ENCODE measurements around the gene PIM2. TPM values are rescaled to one million over a fixed set of nuclear protein-coding genes. Genes with fewer than 3 reads are reported as not detected.
"Not testable (repeated sequence)": the region's sequence is repeated elsewhere in the genome, so short reads cannot be mapped to it uniquely, and the experiment has no call there.

The PIM2 gene
- polyA plus RNA-seq, 6 donors from 2014 or later = 202 to 489 (median 254) TPM

DNA sequence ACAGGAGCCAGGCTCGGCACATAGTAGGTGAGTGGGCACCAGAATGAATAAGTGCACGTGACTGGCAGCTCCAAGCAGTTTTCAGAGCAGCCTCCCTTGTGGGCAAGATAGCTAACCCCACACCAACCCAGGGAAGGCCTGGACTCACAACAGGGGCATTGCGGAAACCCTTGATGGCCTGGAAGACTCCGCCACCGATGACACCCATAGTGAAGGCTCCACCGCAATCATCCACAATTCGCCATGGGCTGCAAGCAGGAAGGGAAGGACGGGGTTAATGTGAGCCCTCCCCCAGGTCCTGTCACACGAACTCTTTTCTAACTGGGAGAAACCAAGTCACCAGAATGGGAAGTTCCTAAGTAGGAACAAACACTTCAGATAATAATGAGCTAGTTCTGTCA is 22.2 kb downstream of the PIM2 start:
- ATAC-seq (ENCODE audit: low read depth in 2 of 2) = no peak
- Mint-ChIP-seq H3K27me3 (no peaks in the 10 kb centered on the region), H3K27ac (peak overlapping the region; percentile 84 to 99 (median 96)), H3K4me1 (peaks cover 6 to 37% (median 13%) of the 10 kb centered on the region in 3 donors), H3K9me3 (no peaks in the 10 kb centered on the region), H3K4me3 (peak overlapping the region; percentile 78 to 94 (median 92)), H3K36me3 (no peaks in the 10 kb centered on the region)
- no peak for DNase-seq

DNA sequence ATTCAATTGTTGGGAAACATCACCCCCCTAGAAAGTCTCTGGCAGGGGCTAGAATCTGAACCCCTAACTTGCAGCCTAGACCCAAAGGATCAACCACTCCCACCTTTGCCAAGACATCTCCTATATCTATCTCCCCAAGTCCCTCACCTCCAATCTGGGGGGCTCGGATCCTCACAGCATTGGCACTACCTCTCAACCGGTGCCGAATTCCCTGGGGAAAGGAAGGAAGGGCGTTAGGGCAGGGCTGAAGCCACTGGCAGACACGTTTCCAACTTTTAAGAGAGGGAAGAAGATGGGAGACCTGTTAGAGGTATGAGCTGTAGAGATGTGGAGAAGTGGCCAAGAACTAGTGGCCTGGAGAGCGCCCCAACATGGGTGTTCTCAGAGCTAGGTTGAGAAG is 23.9 kb downstream of the PIM2 start:
- Mint-ChIP-seq H3K9me3 (peaks cover 0 to 2% (median 0%) of the 10 kb centered on the region in 7 donors), H3K4me3 (peak overlapping the region in 3 of 8 donors; percentile 35 to 85 (median 67)), H3K4me1 (peaks cover 17 to 46% (median 22%) of the 10 kb centered on the region in 3 donors), H3K36me3 (no peaks in the 10 kb centered on the region), H3K27me3 (peaks cover 0 to 7% (median 0%) of the 10 kb centered on the region in 3 donors), H3K27ac (peak overlapping the region in 1 of 6 donors; percentile 27)
- ATAC-seq (ENCODE audit: low read depth in 2 of 2) = no peak
- DNase-seq = no peak

DNA sequence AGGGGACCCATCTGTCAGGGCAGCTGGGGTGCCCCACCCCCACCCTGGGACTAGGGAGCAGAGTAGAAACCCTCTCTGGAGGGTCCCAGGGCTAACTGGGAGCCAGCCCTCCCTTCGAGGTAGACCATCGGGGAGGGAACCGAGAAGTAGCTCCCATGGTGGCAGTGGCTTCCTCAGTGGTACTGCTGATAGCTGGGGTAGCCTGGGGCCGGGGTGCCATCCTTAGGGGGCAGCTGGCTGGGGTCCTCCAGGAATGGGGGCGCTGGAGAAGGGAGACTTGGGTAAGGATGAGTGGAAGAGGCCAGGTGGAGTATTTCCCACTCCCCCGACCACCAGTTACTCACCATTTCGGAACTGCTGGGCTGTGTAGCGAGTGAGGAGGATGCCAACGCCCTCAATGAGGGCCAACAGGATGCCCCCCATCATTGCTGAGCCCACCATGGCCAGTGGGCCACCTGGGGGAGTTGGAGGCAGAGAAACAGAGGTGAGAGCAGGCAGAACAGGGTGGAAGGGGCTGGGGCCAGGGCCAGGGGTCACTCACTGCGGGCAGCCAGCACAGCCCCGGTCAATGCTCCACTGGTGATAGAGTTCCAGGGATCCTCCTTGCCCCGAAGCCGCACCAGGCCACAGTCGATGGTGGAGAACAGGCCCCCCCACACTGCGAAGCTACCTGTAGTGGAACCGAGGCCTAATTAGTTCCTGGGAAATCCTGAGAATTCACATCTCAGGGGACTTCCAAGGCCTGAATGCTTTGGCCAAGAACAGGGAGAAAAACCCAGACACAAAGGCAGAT is 25.1 kb downstream of the PIM2 start:
- H3K27ac Mint-ChIP-seq = peak overlapping the region in 2 of 6 donors; percentile 43 to 47
- no peak for DNase-seq
- peaks cover 0 to 2% (median 0%) of the 10 kb centered on the region in 7 donors for H3K9me3 Mint-ChIP-seq

GRCh38 chrX:48892896-48893295 is 25.9 kb downstream of the PIM2 start:
- H3K9me3 Mint-ChIP-seq = peaks cover 0 to 2% (median 0%) of the 10 kb centered on the region in 7 donors
- peaks cover 11 to 37% (median 22%) of the 10 kb centered on the region in 3 donors for H3K4me1 Mint-ChIP-seq
- no peak overlapping the region for H3K27ac Mint-ChIP-seq
- H3K4me3 Mint-ChIP-seq = peak overlapping the region in 5 of 8 donors; percentile 18 to 94 (median 66)
- ATAC-seq (ENCODE audit: low read depth in 2 of 2) (no peak), DNase-seq (no peak)
- peaks cover 0 to 8% (median 0%) of the 10 kb centered on the region in 3 donors for H3K27me3 Mint-ChIP-seq
- H3K36me3 Mint-ChIP-seq = no peaks in the 10 kb centered on the region

More for the DNA sequence above, 25.1 kb downstream of the PIM2 start:
- Mint-ChIP-seq H3K27me3 (peaks cover 0 to 8% (median 0%) of the 10 kb centered on the region in 3 donors), H3K4me3 (peak overlapping the region in 2 of 8 donors; percentile 39 to 88), H3K36me3 (no peaks in the 10 kb centered on the region), H3K4me1 (peaks cover 17 to 43% (median 22%) of the 10 kb centered on the region in 3 donors)
- ATAC-seq (ENCODE audit: low read depth in 2 of 2) = no peak

DNA sequence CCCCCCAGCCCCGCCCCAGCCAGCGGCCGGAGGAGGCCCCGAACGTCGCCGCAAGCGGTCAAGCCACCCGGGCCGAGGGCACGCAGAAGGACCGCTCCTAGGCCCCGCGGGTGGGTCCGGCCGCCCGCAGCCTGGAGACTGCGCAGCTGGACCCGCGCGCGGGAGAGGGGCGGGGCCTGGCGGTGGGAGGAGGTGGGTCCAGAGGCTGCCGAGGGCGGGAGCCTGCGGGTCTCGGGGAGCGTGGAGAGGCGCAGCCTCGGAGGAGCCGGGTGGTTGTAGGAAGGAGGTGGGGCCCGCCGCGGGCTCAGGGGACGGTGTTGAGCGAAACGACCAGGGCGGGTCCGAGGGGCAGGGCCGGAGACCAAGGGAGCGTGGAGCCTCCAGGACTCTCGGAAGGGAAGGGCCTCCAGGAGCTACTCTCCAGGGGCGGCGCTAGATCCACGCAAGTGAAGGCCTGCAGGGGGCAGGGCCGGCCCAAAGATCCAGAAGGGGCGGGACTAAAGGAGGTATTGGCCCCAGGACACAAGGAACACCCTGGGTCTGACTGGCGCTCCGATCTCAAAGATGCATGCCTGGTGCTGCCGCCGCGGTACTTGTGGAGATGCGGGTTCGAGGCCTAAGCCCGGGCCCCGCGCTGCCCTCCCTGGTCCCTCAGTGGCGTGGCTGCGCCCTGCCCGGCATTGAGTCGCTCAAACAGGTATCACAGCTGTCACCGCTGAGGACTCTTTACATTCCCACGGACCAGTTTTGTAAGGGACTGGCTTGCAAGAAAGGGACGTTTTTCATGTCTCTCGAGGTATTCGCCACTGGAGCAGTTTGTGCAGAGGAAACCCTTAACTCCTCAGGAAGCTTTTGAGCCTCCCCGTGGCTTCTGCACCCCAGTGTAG is 27.2 kb downstream of the PIM2 start:
- DNase-seq = peak; percentile 75
- peak overlapping the region in 5 of 6 donors; percentile 44 to 89 (median 60) for H3K27ac Mint-ChIP-seq
- peak; percentile 85 to 87 for ATAC-seq (ENCODE audit: low read depth in 2 of 2)
- peak overlapping the region; percentile 76 to 94 (median 87) for H3K4me3 Mint-ChIP-seq
- H3K36me3 Mint-ChIP-seq = no peaks in the 10 kb centered on the region
- peaks cover 0 to 5% (median 0%) of the 10 kb centered on the region in 7 donors for H3K9me3 Mint-ChIP-seq
- peaks cover 11 to 30% (median 12%) of the 10 kb centered on the region in 3 donors for H3K4me1 Mint-ChIP-seq
- peaks cover 0 to 8% (median 0%) of the 10 kb centered on the region in 3 donors for H3K27me3 Mint-ChIP-seq

DNA sequence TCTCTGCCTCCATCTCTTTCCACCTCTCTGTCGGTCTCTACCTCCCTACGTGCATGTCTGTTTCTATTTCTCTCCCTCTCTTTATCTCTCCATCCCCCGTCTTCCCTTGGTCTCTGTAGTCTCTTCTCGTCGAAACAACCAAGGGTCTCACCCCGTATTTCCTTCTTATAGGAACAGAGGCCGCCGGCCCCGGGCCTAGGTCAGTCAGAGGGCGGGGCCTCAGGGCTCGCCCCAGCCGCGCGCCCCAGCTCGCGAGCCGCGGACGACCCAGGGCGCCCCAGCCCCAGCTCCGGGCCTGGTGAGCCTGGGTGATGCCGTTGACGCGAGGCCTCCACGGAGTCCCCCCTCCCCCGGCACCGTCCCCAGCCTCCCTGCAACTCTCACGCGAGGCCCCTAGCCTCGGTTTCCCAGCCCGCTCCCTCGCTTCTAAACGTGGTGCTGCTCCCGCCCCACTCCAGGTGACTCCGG is 27.9 kb downstream of the PIM2 start:
- H3K27ac Mint-ChIP-seq = peak overlapping the region in 4 of 6 donors; percentile 61 to 90 (median 73)
- peaks cover 0 to 8% (median 0%) of the 10 kb centered on the region in 3 donors for H3K27me3 Mint-ChIP-seq
- peak overlapping the region; percentile 76 to 95 (median 86) for H3K4me3 Mint-ChIP-seq
- H3K36me3 Mint-ChIP-seq = no peaks in the 10 kb centered on the region
- H3K9me3 Mint-ChIP-seq = peaks cover 0 to 5% (median 0%) of the 10 kb centered on the region in 7 donors
- peaks cover 11 to 25% (median 12%) of the 10 kb centered on the region in 3 donors for H3K4me1 Mint-ChIP-seq
- no peak for DNase-seq
- ATAC-seq (ENCODE audit: low read depth in 2 of 2) = peak; percentile 24 to 32

- H3K27me3 Mint-ChIP-seq = peaks cover 0 to 8% (median 0%) of the 10 kb centered on the region in 3 donors
Observed at GRCh38 chrX:48890296-48890925, 28.4 kb downstream of the PIM2 start.

DNA sequence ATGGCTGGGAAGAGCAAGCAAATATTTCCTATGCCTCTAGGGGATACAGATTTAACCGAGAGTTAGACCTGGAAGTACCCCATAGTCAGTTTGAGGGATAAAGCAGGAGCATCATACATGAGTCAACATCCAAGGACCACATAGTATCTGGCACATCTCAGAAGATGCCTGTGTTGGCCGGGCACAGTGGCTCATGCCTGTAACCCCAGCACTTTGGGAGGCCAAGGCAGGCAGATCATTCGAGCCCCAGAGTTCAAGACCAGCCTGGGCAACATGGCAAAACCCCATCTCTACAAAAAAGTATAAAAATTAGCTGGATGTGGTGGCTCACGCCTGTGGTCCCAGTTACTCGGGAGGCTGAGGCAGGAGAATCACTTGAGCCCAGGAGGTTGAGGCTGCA is 32.2 kb downstream of the PIM2 start:
- H3K36me3 Mint-ChIP-seq; ATAC-seq (ENCODE audit: low read depth in 2 of 2); H3K27ac Mint-ChIP-seq; H3K9me3 Mint-ChIP-seq; H3K4me3 Mint-ChIP-seq; DNase-seq; H3K27me3 Mint-ChIP-seq: not testable (repeated sequence)
- H3K4me1 Mint-ChIP-seq = peaks cover 10 to 11% (median 10%) of the 10 kb centered on the region in 3 donors

More at GRCh38 chrX:48890296-48890925, 28.4 kb downstream of the PIM2 start:
- Mint-ChIP-seq H3K27ac (peak overlapping the region in 4 of 6 donors; percentile 67 to 90 (median 74)), H3K4me1 (peaks cover 11 to 24% (median 12%) of the 10 kb centered on the region in 3 donors), H3K9me3 (peaks cover 0 to 5% (median 0%) of the 10 kb centered on the region in 7 donors), H3K4me3 (peak overlapping the region; percentile 76 to 95 (median 86)), H3K36me3 (no peaks in the 10 kb centered on the region)
- no peak for DNase-seq
- ATAC-seq (ENCODE audit: low read depth in 2 of 2) = no peak

DNA sequence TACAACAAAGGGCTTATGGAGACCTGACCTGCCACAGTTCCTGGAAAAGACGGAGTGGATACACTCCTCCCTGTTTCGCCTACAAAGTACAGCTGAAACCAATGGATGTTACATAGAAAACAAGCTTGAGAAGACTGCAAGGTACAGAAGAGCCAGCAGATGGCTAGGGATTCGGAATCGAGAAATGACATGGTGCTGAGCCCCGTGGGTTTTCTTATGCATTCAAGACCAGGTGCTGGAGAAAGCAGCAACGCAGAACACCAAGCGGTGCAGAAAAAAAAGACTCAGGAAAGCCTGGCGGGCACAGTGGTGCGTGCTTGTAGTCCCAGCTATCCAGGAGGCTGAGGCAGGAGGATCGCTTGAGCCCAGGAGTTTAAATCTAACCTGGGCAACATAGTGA is 35.1 kb downstream of the PIM2 start:
- Mint-ChIP-seq H3K9me3 (peaks cover 0 to 3% (median 0%) of the 10 kb centered on the region in 7 donors), H3K27ac (peak overlapping the region in 1 of 6 donors; percentile 25), H3K4me1 (no peaks in the 10 kb centered on the region), H3K4me3 (no peak overlapping the region), H3K27me3 (no peaks in the 10 kb centered on the region), H3K36me3 (no peaks in the 10 kb centered on the region)
- no peak for ATAC-seq (ENCODE audit: low read depth in 2 of 2)
- DNase-seq = no peak

DNA sequence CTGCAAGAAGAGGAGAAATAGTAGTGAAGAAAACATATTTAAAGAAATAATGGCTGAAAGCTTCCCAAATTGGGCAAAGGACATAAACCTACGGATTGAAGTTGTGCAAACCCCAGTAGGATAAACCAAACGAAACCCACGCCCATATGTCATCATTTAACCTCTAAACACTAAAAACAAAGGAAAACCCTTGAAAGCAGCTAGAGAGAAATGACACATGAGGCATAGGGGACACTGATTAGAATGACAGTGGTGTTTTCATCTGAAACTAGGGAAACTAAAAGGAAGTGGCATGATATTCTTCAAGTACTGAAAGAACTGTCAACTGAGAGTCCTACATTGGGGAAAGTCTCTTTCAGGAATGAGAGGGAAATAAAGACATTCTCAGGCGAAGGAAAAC is 41.9 kb downstream of the PIM2 start:
- not testable (repeated sequence) for DNase-seq; ATAC-seq (ENCODE audit: low read depth in 2 of 2); H3K9me3 Mint-ChIP-seq; H3K36me3 Mint-ChIP-seq; H3K27ac Mint-ChIP-seq; H3K27me3 Mint-ChIP-seq; H3K4me3 Mint-ChIP-seq; H3K4me1 Mint-ChIP-seq

DNA sequence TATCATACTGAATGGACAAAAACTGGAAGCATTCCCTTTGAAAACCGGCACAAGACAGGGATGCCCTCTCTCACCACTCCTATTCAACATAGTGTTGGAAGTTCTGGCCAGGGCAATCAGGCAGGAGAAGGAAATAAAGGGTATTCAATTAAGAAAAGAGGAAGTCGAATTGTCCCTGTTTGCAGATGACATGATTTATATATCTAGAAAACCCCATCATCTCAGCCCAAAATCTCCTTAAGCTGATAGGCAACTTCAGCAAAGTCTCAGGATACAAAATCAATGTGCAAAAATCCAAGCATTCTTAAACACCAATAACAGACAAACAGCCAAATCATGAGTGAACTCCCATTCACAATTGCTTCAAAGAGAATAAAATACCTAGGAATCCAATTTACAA is 46.8 kb downstream of the PIM2 start:
- H3K4me1 Mint-ChIP-seq; H3K9me3 Mint-ChIP-seq; DNase-seq; H3K4me3 Mint-ChIP-seq; H3K27me3 Mint-ChIP-seq; ATAC-seq (ENCODE audit: low read depth in 2 of 2); H3K36me3 Mint-ChIP-seq; H3K27ac Mint-ChIP-seq: not testable (repeated sequence)

DNA sequence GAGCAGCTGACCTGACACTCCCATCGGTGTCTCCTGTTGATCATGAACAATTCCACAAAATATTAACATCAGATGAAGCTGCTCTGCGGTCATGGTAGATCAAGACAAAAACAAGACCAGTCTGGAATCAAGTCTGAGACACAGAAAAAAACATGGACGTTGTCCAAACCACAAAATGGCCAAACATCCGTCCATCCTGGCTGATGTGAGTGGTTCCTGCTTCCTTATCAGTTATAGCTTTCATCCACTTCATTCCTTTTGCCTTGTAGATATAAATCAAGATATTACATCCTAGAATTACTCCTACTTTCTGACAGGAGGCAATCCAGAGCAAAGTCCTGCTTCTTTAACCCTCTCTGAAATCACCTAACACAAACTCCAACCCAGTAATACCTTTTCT is 54.6 kb downstream of the PIM2 start:
- Mint-ChIP-seq H3K4me1 (no peaks in the 10 kb centered on the region), H3K36me3 (no peaks in the 10 kb centered on the region), H3K4me3 (no peak overlapping the region), H3K27me3 (peaks cover 0 to 23% (median 0%) of the 10 kb centered on the region in 3 donors), H3K9me3 (peaks cover 0 to 2% (median 0%) of the 10 kb centered on the region in 7 donors), H3K27ac (no peak overlapping the region)
- DNase-seq (no peak), ATAC-seq (ENCODE audit: low read depth in 2 of 2) (no peak)

All from naive B cell (primary cell).